SH-SY5Y (cell line): Measurements from ENCODE around the gene BCL6B.

Experiments
- GATA2 ChIP-seq: IDR thresholded peaks from 2 replicates; pipeline ENCODE4 v1.6.1; 2011; ENCODE audit warnings: mild to moderate bottlenecking, low read depth, low read length
- GATA3 ChIP-seq: IDR thresholded peaks from 2 replicates; pipeline ENCODE4 v1.6.1; 2011; ENCODE audit warnings: low read depth, mild to moderate bottlenecking, low read length, moderate library complexity

The BCL6B gene

DNA sequence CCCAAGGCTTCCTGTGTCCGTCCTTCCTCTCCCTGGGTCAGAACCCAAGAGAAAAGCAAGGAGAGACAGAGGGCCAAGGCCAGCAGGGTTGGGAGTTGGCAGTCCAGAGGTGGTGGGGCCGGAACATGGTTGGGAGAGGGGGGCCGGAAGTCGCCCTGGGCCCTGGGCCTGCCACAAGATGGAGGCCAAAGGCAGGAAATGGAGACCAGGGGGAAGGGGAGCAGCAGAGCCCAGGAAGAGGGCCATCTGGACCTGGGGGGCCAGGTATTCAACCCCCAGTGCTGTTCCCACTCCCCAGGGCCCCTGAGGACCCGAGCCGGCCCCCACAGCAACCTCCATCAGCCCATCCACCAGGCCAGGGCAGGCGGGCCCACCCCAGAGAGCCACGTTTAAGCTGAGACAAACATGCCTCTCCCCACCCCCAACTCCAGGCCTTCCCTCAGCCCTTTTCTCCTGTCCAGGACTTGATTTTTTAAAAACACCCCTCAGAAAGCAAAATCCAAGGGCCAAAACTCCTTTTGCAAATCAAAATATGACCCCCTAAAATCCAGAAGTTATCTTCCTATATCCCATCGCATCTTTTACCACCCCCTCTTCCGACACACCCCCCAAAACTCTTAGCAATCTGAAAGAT lies 4.4 kb upstream of the BCL6B start:
- TF ChIP-seq GATA3 (no peak), GATA2 (no peak)

DNA sequence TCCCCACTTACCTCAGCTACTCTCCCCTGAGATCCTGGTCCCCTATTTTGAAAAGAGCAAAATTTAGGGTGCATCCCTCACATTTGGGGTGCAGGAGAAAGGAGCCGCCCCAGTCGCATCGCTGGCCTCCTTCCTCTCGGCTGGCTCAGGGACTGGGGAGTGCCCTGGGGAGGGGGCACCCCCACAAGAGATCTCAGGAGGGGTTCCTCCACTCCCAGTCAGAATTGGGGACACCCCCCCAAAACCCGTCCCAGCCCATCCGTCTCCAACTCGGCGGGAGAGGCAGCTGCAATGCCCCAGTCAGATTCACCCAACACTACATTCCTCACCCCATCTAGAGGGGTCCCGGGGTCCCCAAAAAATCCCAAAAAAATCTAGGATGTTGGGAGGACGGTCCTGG lies 3.5 kb upstream of the BCL6B start:
- TF ChIP-seq GATA3 (no peak), GATA2 (no peak)

DNA sequence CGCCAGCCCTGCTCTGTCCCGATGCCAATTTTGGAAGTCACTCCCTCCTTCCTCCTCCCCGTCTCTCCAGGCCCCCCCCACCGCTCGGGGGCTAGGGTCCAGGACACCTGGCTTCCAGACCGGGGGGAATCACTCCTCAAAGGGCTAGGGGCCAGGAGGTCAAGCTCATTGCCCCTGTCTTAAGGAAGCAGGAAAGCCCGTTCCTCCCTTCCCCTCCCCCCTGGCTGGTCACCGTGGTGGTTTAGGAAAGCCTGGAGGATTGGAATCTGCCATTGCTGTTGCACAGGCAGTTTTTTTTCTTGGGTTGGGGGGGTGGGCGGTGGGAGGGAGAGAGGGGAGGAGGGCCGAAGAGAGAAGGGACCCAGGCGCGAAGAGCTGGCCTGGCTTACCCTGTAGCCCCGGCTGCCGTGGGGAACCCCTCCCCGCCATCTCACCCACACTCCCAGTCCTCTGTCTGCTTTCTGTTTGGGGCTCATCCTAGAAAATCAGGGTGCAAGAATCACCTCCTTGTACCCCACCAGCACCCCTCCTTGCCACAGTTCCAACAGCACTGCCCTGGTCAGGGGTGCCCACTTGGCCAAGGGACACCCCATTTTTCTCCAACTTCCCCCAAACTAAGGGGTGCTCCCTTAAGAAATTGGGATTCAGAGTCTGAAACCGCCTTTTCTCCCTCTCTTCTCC lies 2.9 kb upstream of the BCL6B start:
- TF ChIP-seq GATA3: no peak
- TF ChIP-seq GATA2: no peak

DNA sequence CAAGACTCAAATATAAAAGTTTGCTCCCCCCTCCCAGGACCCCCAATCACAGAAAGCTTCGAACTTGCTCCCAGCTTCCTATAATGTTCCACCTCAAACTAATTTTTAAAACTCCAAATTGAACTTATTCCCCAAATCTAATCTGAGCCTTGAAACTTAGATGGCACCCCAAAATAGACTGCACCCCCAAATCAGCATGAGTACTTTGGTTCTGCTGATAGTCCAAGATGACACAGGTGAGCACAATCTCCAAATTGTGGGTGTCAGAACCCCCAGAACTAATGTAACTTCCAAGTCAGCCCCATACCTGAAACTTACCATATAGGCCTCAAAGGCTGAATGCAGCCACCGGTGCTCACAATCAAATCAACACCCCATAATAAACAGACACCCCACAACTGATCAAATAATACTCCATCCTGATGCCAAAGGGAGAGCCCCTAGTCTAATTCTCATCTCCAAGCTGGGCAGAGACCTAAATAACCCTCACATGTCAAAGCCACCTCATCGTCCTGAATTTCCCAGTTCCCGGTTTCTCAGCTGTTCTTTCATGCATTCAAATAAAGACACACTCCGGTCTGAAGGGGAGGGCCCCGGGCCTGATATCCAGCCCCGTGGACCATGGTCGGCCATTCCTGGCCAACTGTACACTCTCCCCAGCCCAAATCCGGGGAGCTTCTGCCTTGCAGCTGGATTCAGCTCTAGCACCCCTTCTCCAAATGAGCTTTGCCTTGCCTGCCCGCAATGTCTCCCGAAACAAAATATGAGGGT lies 1.8 kb upstream of the BCL6B start:
- no peak for TF ChIP-seq GATA3

DNA sequence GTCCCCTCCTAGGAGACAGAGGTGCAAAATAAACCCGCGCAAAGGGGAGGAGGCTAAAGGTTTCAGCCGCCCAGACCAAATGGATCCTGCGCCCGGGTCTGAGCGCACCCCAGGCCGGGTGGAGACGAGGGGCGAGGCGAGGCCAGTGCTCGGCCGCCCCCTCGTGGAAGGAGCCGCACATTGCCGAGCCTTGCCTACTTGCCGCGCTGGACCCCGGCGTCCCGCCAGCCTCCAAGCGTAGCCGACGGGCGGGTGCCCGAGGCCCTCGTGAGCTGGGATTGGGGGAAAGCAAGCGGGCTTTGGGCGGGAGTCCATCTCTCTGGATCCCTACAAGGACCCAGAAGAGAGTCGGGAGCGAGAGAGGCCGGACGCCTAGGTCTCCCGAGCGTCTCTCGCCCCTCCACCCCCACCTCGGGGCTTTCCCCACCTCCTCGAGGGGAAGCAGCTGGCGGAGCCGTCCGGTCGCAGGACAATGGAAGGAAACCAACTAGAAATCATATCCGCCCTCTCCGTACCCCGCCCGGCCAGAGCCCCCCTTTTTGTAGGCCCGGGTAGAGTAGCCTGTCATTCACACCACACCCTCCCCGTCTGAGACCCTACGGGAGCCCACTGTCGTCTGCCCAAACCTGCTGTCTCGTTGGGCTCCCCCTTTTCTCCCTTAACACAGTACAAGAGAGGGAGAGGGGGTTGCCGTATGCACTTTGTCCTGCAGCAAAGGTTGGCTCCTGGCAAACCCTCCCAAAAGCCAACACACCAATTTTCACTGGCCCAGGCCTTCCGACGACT lies 664 bp upstream of the BCL6B start:
- TF ChIP-seq GATA3 (no peak), GATA2 (no peak)

DNA sequence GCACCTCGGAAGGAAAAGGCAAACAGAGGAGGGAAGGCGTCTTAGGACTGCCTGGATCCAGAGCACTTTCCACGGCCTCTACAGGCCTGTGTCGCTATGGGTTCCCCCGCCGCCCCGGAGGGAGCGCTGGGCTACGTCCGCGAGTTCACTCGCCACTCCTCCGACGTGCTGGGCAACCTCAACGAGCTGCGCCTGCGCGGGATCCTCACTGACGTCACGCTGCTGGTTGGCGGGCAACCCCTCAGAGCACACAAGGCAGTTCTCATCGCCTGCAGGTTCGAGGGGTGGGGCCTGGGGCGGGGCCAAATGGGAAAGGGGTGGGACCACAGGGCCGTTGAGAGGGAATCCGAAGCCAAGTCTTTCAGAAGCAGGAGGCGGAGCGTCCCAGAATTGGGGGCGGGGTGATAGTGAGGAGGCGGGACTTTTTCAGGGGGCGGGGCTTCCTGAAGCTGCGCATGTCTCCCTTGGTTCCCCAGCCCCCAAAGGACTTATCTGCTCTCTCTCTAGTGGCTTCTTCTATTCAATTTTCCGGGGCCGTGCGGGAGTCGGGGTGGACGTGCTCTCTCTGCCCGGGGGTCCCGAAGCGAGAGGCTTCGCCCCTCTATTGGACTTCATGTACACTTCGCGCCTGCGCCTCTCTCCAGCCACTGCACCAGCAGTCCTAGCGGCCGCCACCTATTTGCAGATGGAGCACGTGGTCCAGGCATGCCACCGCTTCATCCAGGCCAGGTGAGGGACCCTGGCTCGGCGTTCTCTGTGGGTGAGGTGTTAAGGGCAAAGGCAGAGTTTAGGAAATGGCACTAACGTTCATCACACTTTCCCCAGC lies 939 bp downstream of the BCL6B start:
- TF ChIP-seq GATA3 (no peak), GATA2 (no peak)

DNA sequence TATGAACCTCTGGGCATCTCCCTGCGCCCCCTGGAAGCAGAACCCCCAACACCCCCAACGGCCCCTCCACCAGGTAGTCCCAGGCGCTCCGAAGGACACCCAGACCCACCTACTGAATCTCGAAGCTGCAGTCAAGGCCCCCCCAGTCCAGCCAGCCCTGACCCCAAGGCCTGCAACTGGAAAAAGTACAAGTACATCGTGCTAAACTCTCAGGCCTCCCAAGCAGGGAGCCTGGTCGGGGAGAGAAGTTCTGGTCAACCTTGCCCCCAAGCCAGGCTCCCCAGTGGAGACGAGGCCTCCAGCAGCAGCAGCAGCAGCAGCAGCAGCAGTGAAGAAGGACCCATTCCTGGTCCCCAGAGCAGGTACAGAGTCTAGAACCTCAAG lies 1.5 kb downstream of the BCL6B start:
- no peak for TF ChIP-seq GATA2
- TF ChIP-seq GATA3: no peak

DNA sequence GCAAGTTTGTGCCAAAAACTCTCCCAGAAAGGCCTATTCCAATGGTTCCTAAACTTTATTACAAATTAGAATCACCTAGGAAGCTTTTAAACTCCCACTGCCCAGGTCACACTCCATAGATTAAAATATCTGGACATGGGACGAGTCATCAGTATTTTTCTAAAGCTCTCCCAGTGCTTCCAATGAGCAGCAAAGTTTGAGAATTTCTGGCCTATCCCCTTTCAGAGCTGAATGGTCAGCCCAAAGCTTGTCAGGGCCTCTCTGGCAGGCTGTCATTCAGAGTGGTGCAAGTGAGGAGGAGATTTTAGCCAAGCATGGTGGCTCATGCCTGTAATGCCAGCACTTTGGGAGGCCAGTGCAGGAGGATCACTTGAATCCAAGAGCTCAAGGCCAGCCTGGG lies 2.4 kb downstream of the BCL6B start:
- no peak for TF ChIP-seq GATA2

DNA sequence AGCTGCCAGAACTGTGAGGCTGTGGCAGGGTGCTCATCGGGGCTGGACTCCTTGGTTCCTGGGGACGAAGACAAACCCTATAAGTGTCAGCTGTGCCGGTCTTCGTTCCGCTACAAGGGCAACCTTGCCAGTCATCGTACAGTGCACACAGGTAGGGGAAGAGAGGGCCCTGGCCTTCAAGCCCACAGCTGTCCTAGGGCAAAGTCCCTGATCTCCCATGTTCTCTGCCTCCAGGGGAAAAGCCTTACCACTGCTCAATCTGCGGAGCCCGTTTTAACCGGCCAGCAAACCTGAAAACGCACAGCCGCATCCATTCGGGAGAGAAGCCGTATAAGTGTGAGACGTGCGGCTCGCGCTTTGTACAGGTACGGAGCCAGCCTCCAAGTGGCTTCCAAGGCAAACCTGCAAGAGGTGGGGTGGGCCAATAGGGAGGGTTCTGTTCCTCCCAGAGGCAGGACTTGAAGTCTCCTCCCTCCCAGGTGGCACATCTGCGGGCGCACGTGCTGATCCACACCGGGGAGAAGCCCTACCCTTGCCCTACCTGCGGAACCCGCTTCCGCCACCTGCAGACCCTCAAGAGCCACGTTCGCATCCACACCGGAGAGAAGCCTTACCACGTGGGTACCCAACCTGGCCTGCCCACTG lies 3.7 kb downstream of the BCL6B start:
- no peak for TF ChIP-seq GATA3
- TF ChIP-seq GATA2: no peak

DNA sequence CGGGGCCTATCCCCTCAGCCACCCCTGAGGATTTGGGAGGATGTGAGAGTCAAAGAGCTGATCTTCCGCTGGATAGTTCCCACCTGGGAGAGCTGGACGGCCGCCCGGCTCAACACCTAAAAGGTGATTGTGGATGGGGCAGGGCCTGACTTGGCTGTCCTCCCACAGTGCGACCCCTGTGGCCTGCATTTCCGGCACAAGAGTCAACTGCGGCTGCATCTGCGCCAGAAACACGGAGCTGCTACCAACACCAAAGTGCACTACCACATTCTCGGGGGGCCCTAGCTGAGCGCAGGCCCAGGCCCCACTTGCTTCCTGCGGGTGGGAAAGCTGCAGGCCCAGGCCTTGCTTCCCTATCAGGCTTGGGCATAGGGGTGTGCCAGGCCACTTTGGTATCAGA lies 4.5 kb downstream of the BCL6B start:
- TF ChIP-seq GATA2 (no peak), GATA3 (no peak)

DNA sequence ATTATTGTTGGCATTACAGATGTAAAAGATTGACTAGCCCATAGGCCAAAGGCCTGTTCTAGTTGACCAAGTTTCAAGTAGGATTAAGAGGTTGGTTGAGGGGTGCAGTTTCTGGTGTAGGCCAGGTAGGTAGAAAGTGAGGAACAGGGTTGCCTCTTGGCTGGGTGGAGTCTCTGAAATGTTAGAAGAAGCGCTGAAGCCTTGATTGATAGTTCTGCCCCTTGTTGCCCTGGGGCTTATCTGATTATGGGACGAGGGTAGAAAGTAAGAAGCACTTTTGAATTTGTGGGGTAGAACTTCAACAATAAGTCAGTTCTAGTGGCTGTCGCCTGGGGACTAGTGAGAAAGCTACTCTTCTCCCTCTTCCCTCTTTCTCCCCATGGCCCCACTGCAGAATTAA lies 6.2 kb downstream of the BCL6B start:
- TF ChIP-seq GATA3 (no peak), GATA2 (no peak)

DNA sequence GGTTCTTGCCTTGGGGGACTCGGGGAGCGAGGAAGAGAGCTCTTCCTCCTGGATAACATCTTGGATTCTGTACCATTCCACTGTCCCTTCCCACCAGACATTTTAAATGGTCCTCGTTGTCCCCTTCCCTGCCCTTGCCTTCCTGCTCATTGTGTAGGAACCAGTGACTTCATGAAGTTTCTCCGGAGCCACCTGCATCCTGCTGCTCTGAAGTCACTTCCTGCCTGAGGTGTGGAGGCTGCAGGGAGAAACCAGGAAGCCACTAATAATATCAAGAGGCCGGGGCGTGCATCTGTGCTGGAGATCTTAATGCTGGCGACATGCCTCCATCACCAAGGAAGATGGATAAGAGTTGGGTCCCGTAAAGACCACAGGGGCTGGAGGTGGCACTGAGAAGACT lies 6.8 kb downstream of the BCL6B start:
- TF ChIP-seq GATA2 (no peak), GATA3 (no peak)

DNA sequence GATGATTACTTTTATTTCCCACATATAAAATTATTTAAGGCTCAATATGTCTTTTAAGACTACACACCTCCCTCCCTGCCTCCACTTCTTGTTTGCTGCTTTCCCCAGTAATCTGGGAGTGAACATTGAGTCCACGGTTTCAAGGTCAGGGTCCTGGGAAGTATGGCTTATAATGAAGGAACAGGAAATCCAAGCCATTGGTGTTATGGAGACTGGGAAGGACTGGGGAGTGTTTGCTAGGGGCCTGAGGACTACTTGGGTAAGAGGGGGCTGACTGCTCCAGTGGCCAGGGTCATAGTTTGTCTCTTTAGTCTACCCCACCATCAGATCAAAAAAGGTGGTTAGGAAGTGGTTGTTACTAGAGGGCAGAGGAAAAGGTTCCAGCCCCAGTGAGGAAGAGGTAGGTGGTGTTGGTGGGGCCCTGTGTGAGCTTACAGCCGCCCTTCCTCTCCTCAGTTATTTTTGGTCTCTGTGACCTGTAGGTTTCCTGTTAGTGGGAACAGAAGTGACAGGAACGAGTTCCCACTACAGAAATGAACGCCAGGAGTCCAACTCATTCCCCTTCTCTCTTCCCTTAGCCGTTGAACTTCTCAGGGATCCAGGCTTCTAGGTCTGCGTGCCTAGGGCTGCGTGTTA lies 12.2 kb downstream of the BCL6B start:
- TF ChIP-seq GATA3: no peak
- TF ChIP-seq GATA2: no peak
